ENCODE measurements around the gene TEKT3. TPM values are rescaled to one million over a fixed set of nuclear protein-coding genes. Genes with fewer than 3 reads are reported as not detected.

TEKT3 gene
- total RNA-seq, 2 donors from 2014 or later = not detected

DNA sequence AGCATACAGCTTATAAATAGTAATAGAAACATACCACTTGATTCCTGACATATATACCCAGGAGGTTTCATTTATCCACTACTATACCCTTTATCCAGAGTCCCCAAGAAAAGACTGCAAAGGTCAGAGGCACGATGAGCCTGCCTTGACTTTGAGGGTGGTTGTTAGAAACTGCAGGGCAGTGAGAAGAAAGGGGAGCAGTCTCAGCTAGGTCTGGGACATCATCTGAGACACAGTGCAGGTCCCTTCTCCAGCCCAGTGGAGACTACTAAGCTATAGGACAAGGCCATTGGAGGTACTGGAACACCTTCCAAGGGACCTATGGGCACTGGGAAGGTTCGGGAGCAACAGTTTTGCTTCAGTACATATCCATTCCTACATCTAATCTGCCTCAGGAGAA lies 20.2 kb upstream of the TEKT3 start:
- no peaks in the 10 kb centered on the region for H3K36me3 ChIP-seq
- no peak overlapping the region for H3K4me3 ChIP-seq
- no peaks in the 10 kb centered on the region for H3K9me3 ChIP-seq
- H3K27me3 ChIP-seq = no peaks in the 10 kb centered on the region
- TF ChIP-seq, protein P1, sequence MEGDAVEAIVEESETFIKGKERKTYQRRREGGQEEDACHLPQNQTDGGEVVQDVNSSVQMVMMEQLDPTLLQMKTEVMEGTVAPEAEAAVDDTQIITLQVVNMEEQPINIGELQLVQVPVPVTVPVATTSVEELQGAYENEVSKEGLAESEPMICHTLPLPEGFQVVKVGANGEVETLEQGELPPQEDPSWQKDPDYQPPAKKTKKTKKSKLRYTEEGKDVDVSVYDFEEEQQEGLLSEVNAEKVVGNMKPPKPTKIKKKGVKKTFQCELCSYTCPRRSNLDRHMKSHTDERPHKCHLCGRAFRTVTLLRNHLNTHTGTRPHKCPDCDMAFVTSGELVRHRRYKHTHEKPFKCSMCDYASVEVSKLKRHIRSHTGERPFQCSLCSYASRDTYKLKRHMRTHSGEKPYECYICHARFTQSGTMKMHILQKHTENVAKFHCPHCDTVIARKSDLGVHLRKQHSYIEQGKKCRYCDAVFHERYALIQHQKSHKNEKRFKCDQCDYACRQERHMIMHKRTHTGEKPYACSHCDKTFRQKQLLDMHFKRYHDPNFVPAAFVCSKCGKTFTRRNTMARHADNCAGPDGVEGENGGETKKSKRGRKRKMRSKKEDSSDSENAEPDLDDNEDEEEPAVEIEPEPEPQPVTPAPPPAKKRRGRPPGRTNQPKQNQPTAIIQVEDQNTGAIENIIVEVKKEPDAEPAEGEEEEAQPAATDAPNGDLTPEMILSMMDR (IDR thresholded peaks at IDR 0.05) = no peak
- H3K4me1 ChIP-seq = no peaks in the 10 kb centered on the region
- no peak overlapping the region for H3K27ac ChIP-seq
- no peak for DNase-seq (ENCODE audit: low spot score)

DNA sequence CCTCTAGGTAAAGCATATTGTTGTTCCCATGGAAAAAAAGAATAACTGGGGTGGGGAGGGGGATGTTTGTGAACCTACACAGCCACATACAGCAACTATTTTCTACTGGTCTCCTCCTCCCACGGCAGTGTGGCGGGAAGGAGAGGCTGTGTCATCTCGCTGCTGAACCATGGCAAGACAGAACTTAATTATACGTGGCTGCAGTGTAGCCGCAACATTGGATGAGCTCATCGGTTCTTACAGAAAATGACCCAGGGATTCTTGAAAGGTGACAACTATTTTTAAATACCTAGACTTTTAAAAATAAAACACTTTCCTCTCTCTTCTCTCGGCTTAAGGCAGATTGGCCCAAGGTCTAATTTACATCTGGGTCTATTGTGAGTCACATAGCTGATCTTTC lies 19.8 kb upstream of the TEKT3 start:
- no peak for DNase-seq (ENCODE audit: low spot score)
- H3K4me1 ChIP-seq = no peaks in the 10 kb centered on the region
- H3K27me3 ChIP-seq = no peaks in the 10 kb centered on the region
- H3K36me3 ChIP-seq = no peaks in the 10 kb centered on the region
- no peaks in the 10 kb centered on the region for H3K9me3 ChIP-seq
- TF ChIP-seq, protein P1 (IDR thresholded peaks at IDR 0.05) = no peak
- H3K4me3 ChIP-seq = no peak overlapping the region
- no peak overlapping the region for H3K27ac ChIP-seq

DNA sequence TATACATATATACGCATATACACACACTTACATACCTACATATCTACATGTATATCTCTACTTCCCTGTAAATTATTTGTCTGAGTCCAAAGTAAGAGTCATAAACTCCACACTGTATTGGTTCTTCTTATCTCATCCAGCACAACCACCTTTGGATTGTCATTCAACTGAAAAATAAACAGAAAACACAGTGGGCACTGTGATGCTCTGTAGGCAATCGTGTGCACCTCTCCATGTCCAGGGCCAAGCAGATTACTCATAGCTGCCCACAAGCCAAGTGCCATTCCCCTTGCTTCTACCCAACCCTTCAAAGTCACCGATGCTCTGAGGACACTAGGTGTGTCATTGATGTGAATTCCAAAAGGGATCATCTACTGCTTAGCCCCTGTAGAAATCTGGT lies 12.9 kb upstream of the TEKT3 start:
- DNase-seq (ENCODE audit: low spot score) = no peak
- Histone ChIP-seq H3K27ac (no peak overlapping the region), H3K36me3 (no peaks in the 10 kb centered on the region), H3K9me3 (no peaks in the 10 kb centered on the region), H3K4me3 (no peak overlapping the region), H3K4me1 (peaks cover 0 to 9% of the 10 kb centered on the region in 2 donors), H3K27me3 (no peaks in the 10 kb centered on the region)
- TF ChIP-seq, protein P1 (IDR thresholded peaks at IDR 0.05) = no peak

DNA sequence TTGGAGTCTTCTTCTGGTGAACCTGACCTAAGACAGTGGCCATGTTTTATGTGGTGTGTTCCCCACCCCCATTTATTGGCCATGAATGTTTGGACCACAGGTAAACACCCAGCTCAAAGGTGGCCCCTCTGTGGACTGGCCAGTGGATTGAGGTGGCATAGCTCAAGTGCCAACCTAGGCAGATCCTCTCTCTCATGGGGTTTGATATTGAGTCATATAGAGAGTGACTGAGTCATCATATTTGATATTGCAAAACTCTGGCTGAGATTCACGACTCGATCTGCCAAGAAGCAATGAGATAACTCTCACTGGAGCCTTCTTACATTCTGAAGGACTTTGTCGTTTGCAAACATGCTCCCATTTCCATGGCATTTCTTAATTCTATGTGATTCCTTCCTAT lies 10.5 kb upstream of the TEKT3 start:
- H3K4me1 ChIP-seq = peaks cover 0 to 9% of the 10 kb centered on the region in 2 donors
- no peaks in the 10 kb centered on the region for H3K36me3 ChIP-seq
- H3K27ac ChIP-seq = peak overlapping the region; percentile 11 to 23
- H3K9me3 ChIP-seq = no peaks in the 10 kb centered on the region
- peak; percentile 64 for DNase-seq (ENCODE audit: low spot score)
- no peaks in the 10 kb centered on the region for H3K27me3 ChIP-seq
- H3K4me3 ChIP-seq = no peak overlapping the region
- TF ChIP-seq, protein P1 (IDR thresholded peaks at IDR 0.05) = no peak

DNA sequence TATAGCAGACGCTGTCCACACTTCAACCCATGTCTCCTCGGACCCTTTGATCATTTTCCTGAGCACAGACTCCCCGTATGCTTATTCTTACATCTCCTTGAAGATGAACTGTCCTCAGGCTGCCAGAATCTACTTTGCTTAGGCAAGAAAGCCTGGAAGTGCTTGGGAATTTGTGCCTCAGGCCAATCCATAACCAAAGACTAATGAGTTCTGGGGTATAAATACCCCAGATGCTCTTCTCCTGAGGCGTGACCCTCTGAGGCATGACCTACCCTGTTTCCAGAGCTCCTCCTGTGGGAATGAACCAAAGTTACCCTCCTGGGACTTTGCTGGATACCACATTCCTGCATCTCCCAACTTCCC lies 10.1 kb upstream of the TEKT3 start:
- DNase-seq (ENCODE audit: low spot score) = no peak
- H3K4me1 ChIP-seq = peaks cover 0 to 9% of the 10 kb centered on the region in 2 donors
- no peaks in the 10 kb centered on the region for H3K36me3 ChIP-seq
- H3K4me3 ChIP-seq = no peak overlapping the region
- H3K9me3 ChIP-seq = no peaks in the 10 kb centered on the region
- peak overlapping the region; percentile 11 to 23 for H3K27ac ChIP-seq
- H3K27me3 ChIP-seq = no peaks in the 10 kb centered on the region
- TF ChIP-seq, protein P1 (IDR thresholded peaks at IDR 0.05) = no peak

DNA sequence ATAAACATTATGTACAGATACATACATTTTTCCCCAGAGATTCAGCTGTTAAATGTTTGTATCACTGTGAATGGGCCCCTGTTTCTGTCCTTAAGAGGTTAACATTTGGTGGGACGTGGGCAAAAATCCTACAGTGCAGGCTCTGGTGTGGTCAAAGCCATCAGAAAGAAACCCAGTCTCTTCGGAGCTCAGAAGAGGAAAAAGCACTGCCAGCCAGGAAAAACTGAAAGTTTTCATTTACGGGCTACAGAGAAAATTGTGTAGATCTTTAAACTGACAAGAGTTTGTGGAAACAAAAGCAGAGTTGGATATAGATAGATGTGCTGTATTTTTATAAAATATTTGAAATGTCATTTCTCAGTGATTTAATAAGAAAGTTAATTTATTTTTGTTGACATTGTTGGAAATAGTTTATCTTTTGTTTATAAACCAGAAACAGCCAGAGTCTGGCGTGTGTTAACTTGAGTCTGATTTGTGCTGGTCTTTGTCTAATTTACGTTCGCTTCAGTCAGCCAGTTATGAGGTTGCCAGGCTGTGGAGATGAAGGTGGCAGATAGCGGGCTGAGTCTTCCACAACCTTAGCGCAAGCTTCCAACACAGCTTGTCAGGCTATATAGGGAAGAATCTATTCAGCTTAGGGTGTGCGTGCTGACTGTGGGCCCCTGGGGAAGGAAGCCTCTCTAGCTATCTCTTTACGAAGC lies 9.5 kb upstream of the TEKT3 start:
- TF ChIP-seq, protein P1 (IDR thresholded peaks at IDR 0.05) = no peak
- Histone ChIP-seq H3K27ac (peak overlapping the region in 1 of 2 donors; percentile 11), H3K36me3 (no peaks in the 10 kb centered on the region), H3K27me3 (no peaks in the 10 kb centered on the region), H3K4me3 (no peak overlapping the region), H3K9me3 (no peaks in the 10 kb centered on the region), H3K4me1 (peaks cover 0 to 9% of the 10 kb centered on the region in 2 donors)
- no peak for DNase-seq (ENCODE audit: low spot score)
